KMS-11 (cell line): ENCODE data around the gene RELN.
"Not testable (repeated sequence)": the region's sequence is repeated elsewhere in the genome, so short reads cannot be mapped to it uniquely, and the experiment has no call there.

Experiments
- H2AFZ ChIP-seq: fragments of 200-600 bp; sonication (generic); 2 replicates; pipeline ENCODE4 v1.6.1; 2016; ENCODE audit warnings: antibody characterized with exemption, mixed run types, low read depth
- H3K27ac ChIP-seq: fragments of 200-600 bp; sonication (generic); 2 replicates; pipeline ENCODE4 v1.6.1; 2016; ENCODE audit warnings: mild to moderate bottlenecking, mixed run types
- H3K27me3 ChIP-seq: fragments of 200-600 bp; sonication (generic); 2 replicates; pipeline ENCODE4 v1.6.1; 2017; ENCODE audit warnings: mild to moderate bottlenecking, low read depth, mixed run types, moderate library complexity; ENCODE audit not compliant: insufficient read depth
- H3K36me3 ChIP-seq: fragments of 200-600 bp; sonication (generic); 2 replicates; pipeline ENCODE4 v1.6.1; 2017; ENCODE audit warnings: mild to moderate bottlenecking, mixed run types; ENCODE audit not compliant: insufficient read depth
- H3K4me1 ChIP-seq: fragments of 200-600 bp; sonication (generic); 2 replicates; pipeline ENCODE4 v1.6.1; 2016; ENCODE audit warnings: mild to moderate bottlenecking, low read depth, mixed run types; ENCODE audit not compliant: poor library complexity, severe bottlenecking
- H3K4me2 ChIP-seq: fragments of 200-600 bp; sonication (generic); 2 replicates; pipeline ENCODE4 v1.7.0; 2016; ENCODE audit warnings: mild to moderate bottlenecking, mixed run types
- H3K4me3 ChIP-seq: fragments of 200-600 bp; sonication (generic); IDR thresholded peaks from 2 replicates; pipeline ENCODE4 v1.6.1; 2017; ENCODE audit warnings: low read depth, low read length, mixed read lengths; ENCODE audit not compliant: insufficient read depth
- H3K79me2 ChIP-seq: fragments of 200-600 bp; sonication (generic); 2 replicates; pipeline ENCODE4 v1.6.1; 2016; ENCODE audit warnings: low read depth, mixed run types; ENCODE audit not compliant: insufficient read depth
- H3K9ac ChIP-seq: fragments of 200-600 bp; sonication (generic); 2 replicates; pipeline ENCODE4 v1.6.1; 2016; ENCODE audit warnings: mild to moderate bottlenecking, mixed run types
- H4K20me1 ChIP-seq: fragments of 200-600 bp; sonication (generic); 2 replicates; pipeline ENCODE4 v1.6.1; 2016; ENCODE audit warnings: mild to moderate bottlenecking, mixed run types; ENCODE audit not compliant: insufficient read depth
- CTCF ChIP-seq: fragments of 200-600 bp; sonication (generic); conservative IDR thresholded peaks from 2 replicates; pipeline ENCODE4 v1.6.1; 2017; ENCODE audit warnings: low read depth, mild to moderate bottlenecking, antibody characterized with exemption, low read length, moderate library complexity, mixed read lengths

The RELN gene

DNA sequence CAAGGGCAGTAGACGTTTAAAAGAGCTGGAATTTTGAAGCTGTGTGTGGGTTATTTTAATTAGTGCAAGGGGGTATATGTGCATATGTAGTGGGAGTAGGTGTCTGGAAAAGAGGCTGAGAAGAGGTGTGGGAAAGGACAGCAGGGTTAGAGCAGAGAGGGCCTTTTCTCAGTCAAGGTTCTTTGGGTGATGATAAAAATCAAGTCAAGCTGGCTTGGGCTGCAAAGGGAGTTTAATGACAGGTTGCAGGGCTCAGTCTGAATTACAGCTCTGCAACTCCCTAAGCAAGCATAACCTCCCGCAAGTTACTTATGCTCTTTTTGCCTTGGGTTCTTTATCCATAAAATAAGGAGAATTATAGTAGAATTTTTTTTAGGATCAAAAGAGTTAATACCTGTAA is 83.5 kb downstream of the RELN start:
- Histone ChIP-seq H3K4me3 (no peak overlapping the region), H3K9ac (no peak overlapping the region), H3K27me3 (no peaks in the 10 kb centered on the region), H3K27ac (no peak overlapping the region), H4K20me1 (no peaks in the 10 kb centered on the region), H2AFZ (no peak overlapping the region), H3K36me3 (no peaks in the 10 kb centered on the region), H3K79me2 (no peaks in the 10 kb centered on the region), H3K4me1 (no peaks in the 10 kb centered on the region), H3K4me2 (no peak overlapping the region)
- TF ChIP-seq CTCF, result no peak

GRCh38 chr7:103902917-103903316 is 86.5 kb downstream of the RELN start:
- Histone ChIP-seq H4K20me1 (no peaks in the 10 kb centered on the region), H3K4me3 (no peak overlapping the region), H2AFZ (no peak overlapping the region), H3K9ac (no peak overlapping the region), H3K27me3 (no peaks in the 10 kb centered on the region), H3K79me2 (no peaks in the 10 kb centered on the region), H3K4me1 (no peaks in the 10 kb centered on the region), H3K4me2 (no peak overlapping the region), H3K27ac (no peak overlapping the region), H3K36me3 (no peaks in the 10 kb centered on the region)
- no peak for TF ChIP-seq CTCF

GRCh38 chr7:103896826-103897225 is 92.6 kb downstream of the RELN start:
- not testable (repeated sequence) for H4K20me1 ChIP-seq, H3K4me1 ChIP-seq, H3K4me2 ChIP-seq, H3K4me3 ChIP-seq, H2AFZ ChIP-seq, H3K27me3 ChIP-seq, H3K79me2 ChIP-seq, H3K27ac ChIP-seq, H3K9ac ChIP-seq, H3K36me3 ChIP-seq

- no peaks in the 10 kb centered on the region for H3K36me3 ChIP-seq
Observed at GRCh38 chr7:103894656-103895596, 94.5 kb downstream of the RELN start.

More at GRCh38 chr7:103894656-103895596, 94.5 kb downstream of the RELN start:
- H3K4me1 ChIP-seq, result no peaks in the 10 kb centered on the region
- H3K27me3 ChIP-seq, result no peaks in the 10 kb centered on the region
- H3K9ac ChIP-seq, result no peak overlapping the region
- H3K79me2 ChIP-seq, result no peaks in the 10 kb centered on the region
- H3K4me2 ChIP-seq, result no peak overlapping the region
- no peaks in the 10 kb centered on the region for H4K20me1 ChIP-seq
- no peak overlapping the region for H2AFZ ChIP-seq
- H3K27ac ChIP-seq, result no peak overlapping the region
- TF ChIP-seq CTCF, result no peak
- H3K4me3 ChIP-seq, result no peak overlapping the region
